HG03280 (cell line): ENCODE results near the gene PPP2R3A.

ENCODE experiments used
- ATAC-seq: cut with Tn5 transposase; IDR thresholded peaks from one replicate; pipeline ENCODE4 v1.9.1; 2021; ENCODE audit warnings: mild to moderate bottlenecking, moderate library complexity; ENCODE audit not compliant: unreplicated experiment

Gene PPP2R3A

GRCh38 chr3:136022529-136023263 lies 57.2 kb downstream of the PPP2R3A start:
- no peak for ATAC-seq

- ATAC-seq, result no peak
These were observed 57.9 kb downstream of the PPP2R3A start for GRCh38 chr3:136023264-136023978.

- ATAC-seq, result no peak
These were observed 70.8 kb downstream of the PPP2R3A start for GRCh38 chr3:136036306-136036705.

GRCh38 chr3:136038668-136039067 lies 73.1 kb downstream of the PPP2R3A start:
- ATAC-seq, result no peak

GRCh38 chr3:136042608-136043221 lies 77.2 kb downstream of the PPP2R3A start:
- ATAC-seq, result no peak

- no peak for ATAC-seq
These were observed 79.6 kb downstream of the PPP2R3A start for GRCh38 chr3:136044980-136045745.

GRCh38 chr3:136048068-136048467 lies 82.5 kb downstream of the PPP2R3A start:
- ATAC-seq, result no peak

GRCh38 chr3:136050250-136050649 lies 84.7 kb downstream of the PPP2R3A start:
- no peak for ATAC-seq

- no peak for ATAC-seq
These were observed 90.0 kb downstream of the PPP2R3A start for GRCh38 chr3:136055491-136055890.

- no peak for ATAC-seq
These were observed 101.7 kb downstream of the PPP2R3A start for GRCh38 chr3:136067211-136067610.

GRCh38 chr3:136068708-136069107 lies 103.2 kb downstream of the PPP2R3A start:
- no peak for ATAC-seq

GRCh38 chr3:136069933-136070332 lies 104.4 kb downstream of the PPP2R3A start:
- ATAC-seq, result no peak

GRCh38 chr3:136070334-136070733 lies 104.8 kb downstream of the PPP2R3A start:
- ATAC-seq, result no peak

- no peak for ATAC-seq
These were observed 105.7 kb downstream of the PPP2R3A start for GRCh38 chr3:136070953-136071949.

GRCh38 chr3:136074546-136075170 lies 109.1 kb downstream of the PPP2R3A start:
- ATAC-seq, result no peak

- ATAC-seq, result no peak
These were observed 109.8 kb downstream of the PPP2R3A start for GRCh38 chr3:136075218-136075808.

- no peak for ATAC-seq
These were observed 110.3 kb downstream of the PPP2R3A start for GRCh38 chr3:136075811-136076210.

- ATAC-seq, result no peak
These were observed 113.2 kb downstream of the PPP2R3A start for GRCh38 chr3:136078421-136079364.
